NCI-H226 (cell line): ENCODE measurements around the gene ERFE.
"Not testable (repeated sequence)": the region's sequence is repeated elsewhere in the genome, so short reads cannot be mapped to it uniquely, and the experiment has no call there.

ENCODE experiments used
- DNase-seq: peaks from one replicate; pipeline ENCODE4 v3.0.0-alpha.2; 2015

ERFE gene, protein sequence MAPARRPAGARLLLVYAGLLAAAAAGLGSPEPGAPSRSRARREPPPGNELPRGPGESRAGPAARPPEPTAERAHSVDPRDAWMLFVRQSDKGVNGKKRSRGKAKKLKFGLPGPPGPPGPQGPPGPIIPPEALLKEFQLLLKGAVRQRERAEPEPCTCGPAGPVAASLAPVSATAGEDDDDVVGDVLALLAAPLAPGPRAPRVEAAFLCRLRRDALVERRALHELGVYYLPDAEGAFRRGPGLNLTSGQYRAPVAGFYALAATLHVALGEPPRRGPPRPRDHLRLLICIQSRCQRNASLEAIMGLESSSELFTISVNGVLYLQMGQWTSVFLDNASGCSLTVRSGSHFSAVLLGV

GRCh38 chr2:238158509-238159070 is at the start of gene ERFE:
Gene ERFE, plus strand, starts transcription at chr2:238158970. Its CDS starts 38 bp downstream, at chr2:238159008.
- DNase-seq = peak; percentile 17

DNA sequence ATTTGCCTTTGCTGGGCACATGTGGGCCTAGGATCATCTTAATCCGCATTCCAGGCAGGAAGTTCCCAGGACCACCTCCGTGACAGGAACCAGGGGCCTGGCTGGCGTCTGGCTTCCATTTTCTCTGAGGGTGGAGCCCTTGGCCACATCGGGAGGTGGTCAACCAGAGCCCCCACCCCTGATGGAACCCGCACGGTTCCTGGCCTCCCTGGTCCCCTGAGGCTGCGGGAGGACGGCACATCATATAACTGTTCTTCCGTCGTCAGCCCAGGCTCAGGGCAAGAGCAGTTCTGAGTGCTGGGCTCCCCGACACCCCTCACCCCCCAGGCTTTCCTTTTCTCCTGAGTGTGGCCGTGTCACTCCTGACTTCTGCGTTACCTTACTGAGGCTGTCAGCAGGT is 45.2 kb upstream of the ERFE start:
- no peak for DNase-seq

DNA sequence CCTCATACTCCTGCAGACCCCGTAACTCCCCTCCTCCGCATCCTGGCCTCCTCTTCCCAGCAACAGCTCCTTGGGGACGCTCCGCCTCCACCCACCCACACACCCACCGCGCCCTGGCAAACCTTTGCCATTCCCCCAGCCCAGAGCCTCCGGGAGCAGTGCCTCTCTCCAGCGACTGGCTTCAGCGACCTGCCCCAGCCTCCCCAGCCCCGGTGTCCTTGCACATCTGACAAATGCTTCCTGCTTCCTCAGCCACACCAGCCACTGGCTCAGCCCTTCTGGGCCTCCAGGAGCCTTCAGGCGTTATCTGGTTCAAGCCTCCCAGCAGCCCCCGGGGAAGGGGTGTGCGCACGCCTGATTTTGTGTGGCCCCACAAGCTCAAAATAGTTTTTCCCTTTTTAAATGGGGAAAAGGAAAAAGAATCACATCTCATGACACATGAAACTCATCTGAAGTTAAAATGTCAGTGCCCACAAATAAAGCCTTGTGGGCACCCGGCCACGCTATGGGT is 44.4 kb upstream of the ERFE start:
- no peak for DNase-seq

DNA sequence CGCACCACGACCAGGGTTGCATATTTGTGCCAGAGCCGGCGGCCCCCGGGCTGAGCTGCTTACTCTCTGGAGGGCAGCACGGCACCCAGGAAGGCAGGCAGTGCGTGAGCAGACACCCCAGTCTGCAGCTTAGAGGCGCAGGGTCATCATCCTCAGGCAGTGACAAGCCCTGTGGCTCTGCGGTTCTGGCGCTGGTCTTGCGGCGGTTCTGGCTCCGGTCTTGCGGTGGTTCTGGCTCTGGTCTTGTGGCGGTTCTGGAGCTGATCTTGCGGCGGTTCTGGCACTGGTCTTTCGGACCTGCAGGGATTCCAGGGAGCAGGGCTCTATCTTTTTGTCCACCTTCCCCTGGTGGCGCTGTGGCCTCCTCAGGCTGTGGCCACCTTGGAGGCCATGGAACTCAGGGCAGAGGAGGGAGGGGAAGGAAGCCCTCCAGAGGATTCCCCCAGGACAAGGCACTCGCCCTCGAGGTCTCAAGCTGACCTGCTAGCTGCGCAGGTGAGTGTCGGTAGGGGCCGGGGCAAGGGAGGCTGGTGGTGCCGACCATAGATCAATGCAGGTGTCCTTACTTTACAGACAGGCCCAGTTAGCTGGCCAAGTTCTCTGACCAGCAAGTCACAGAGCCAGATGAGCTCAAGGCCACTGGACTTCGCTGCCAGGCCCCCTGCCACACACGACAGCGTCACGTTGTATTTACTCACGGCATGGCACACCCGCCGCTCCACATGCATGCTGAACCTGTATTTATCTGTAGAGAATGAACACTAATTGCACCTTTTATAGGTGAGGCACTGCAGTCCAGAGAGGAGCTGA is 43.7 kb upstream of the ERFE start:
- no peak for DNase-seq

DNA sequence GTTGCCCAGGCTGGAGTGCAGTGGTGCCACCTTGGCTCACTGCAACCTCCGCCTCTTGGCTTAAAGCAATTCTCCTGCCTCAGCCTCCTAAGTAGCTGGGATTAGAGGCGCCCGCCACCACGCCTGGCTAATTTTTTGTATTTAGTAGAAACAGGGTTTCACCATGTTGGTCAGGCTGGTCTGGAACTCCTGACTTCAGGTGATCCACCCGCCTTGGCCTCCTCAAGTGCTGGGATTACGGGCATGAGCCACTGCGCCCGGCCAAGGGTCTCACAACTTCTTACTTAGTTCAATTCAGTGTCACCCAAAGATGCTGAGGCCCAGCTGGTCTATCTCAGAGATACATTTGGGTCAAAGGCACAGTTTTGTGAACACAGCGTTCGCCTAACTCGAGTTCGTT is 43.1 kb upstream of the ERFE start:
- not testable (repeated sequence) for DNase-seq

- DNase-seq = no peak
Observed at GRCh38 chr2:238116298-238117198, 42.2 kb upstream of the ERFE start.

- DNase-seq = no peak
Observed at GRCh38 chr2:238117199-238118154, 41.3 kb upstream of the ERFE start.

DNA sequence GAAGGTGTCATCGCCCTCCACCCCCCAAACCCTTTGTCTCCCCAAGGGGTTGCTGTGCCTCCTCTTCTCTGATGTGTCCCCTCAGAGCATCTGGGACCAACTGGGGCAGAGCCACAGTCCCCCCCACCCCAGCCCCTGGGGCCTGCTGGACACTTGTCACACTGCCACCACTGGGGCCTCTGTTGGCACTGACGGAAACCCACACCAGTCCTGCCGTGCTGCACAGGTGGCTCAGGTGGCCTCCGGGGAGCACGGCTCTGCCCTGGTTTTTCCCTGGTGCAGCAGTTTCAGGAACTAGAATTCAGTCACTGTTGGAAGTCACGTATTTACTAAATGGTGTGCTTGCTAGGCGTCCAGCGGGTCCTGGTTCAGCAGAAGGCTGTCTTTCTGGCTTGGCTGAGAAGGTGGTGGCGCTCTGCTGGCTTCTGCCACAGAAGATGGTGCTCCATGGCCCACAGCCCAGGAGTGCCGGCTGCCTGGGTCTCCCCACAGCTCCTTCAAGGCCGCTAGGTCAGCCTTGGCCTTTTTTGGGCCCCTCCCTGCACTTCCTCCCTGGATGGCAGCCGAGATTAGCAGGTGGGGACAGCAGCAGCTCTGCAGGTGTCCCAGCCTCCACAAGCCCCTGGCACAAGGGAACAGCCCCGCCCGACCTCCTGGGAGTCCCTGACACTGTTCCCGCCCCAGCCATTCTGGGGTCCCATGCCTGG is 38.9 kb upstream of the ERFE start:
- DNase-seq = no peak

DNA sequence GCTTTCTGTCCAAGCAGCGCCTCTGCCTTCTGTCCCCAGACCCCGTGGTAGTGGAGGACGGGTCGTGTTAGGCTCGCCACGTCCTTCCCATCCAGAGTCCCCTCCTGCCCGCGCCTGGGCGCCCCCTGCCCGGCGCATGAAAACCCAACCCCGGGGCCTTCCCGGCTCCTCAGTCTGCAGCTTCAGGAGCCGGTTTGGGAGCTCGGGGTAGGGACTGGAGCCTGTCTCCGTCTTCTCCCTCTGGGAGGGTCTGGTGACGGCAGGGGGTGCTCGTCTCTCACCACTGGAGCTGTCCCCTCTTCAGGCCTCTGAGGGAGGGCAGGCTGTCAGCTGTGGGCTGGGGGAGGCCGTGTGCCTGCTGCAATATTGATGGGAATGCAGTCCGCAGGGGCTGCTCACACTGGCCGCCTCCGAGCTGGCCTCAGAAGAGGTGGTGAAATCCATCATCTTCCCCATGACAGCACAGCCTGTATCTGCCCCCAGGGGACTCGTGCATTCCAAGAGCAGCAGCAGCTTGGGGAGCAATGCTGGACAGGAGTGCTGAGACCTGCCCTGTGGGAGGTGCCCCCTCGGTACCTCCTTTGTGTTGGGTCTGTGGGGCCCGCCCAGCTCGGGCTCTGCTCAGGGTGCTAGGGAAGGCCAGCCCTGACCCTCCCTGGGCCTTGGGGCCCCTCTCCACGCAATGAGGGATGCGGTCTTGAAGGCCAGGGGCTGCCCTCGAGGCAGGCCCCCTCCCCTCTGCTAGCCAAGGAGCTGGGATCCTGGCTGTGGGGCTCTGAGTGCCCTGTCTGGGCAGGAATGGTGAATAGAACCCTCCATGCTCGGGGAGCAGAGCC is 38.1 kb upstream of the ERFE start:
- no peak for DNase-seq

DNA sequence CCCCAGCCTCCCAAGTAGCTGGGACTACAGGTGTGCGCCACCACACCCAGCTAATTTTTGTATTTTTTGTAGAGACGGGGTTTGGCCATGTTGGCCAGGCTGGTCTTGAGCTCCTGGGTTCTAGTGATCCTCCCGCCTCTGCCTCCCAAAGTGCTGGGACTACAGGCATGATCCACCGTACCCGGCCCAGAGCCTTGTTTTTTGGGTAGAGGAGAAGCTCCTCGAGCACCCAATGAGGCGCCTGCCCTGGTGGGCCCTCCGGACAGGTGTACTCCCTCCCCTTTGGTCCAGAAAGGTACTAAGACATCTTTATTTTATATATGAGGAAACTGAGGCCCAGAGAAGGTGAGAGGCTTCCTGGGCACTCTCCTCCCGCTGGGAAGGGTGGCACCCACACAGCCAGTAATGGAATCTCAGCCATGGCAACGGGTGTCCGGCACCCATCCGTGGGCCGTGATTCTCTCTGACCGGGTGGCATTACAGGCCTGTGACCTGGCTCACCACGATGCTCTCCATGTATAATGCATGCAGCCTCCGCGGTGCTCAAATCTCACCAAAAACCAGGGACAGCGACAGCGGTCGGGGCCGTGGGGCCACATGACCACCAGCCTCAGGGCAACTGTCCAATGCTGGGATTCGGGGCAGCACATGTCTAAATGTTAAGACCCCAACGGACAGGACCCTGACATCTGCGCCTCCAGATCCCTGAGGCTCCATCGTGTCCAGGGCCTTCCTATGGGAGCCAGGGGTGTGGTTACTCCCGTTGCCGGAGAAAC is 37.1 kb upstream of the ERFE start:
- DNase-seq = no peak

- DNase-seq = no peak
Observed at GRCh38 chr2:238122287-238123217, 36.2 kb upstream of the ERFE start.

GRCh38 chr2:238123218-238123971 is 35.4 kb upstream of the ERFE start:
- no peak for DNase-seq

DNA sequence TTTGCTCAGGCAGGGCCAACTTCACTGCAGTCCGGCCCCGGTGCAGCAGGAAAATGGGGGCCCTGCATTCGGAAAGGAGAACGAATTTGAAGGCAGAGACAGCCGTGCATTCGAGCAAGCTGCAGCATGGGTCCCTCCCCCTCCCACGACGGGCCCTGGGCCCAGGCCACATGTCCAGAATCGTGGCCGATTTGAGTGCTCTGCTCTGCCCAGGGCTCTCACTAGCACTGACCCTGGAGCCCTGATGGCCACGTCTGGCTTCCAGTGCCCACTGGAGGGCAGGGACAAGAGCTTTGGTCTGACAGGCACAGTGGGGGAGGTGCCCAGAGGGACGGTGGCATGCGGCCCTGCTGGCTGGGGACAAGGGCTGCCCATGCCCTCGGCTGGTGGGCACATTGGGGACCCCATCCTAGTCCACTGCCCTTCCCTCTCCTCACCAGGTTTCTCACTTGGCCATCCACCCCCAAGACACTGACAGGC is 34.7 kb upstream of the ERFE start:
- no peak for DNase-seq

- no peak for DNase-seq
Observed at GRCh38 chr2:238124488-238125126, 34.2 kb upstream of the ERFE start.

GRCh38 chr2:238125127-238125885 is 33.5 kb upstream of the ERFE start:
- no peak for DNase-seq

GRCh38 chr2:238126338-238126737 is 32.4 kb upstream of the ERFE start:
- DNase-seq = no peak
